ENCODE data around the gene SH3D19. TPM values are rescaled to one million over a fixed set of nuclear protein-coding genes. Genes with fewer than 3 reads are reported as not detected.

The SH3D19 gene
- polyA plus RNA-seq, 3 donors = not detected

GRCh38 chr4:151247395-151247794 is 78.0 kb downstream of the SH3D19 start:
- H3K27me3 Mint-ChIP-seq (ENCODE audit: low read depth in 3 of 3) = peaks cover 0 to 2% (median 2%) of the 10 kb centered on the region in 3 donors
- H3K27ac Mint-ChIP-seq = no peak overlapping the region
- no peaks in the 10 kb centered on the region for H3K4me1 Mint-ChIP-seq
- Histone ChIP-seq H3K27ac (ENCODE audit: low read depth in 1 of 2, low read length in 2 of 2) (no peak overlapping the region), H3K4me3 (replicated peaks in 1 of 3; ENCODE audit: low read depth in 2 of 3, low read length in 3 of 3) (no peak overlapping the region), H3K9me3 (replicated peaks in 1 of 2; ENCODE audit: control insufficient read depth in 1 of 2, insufficient read depth in 1 of 2, low read length in 2 of 2) (no peaks in the 10 kb centered on the region), H3K4me2 (replicated peaks; ENCODE audit: extremely low read depth, low read length, poor library complexity, severe bottlenecking) (no peak overlapping the region), H3K9ac (ENCODE audit: insufficient read depth, low read length, poor library complexity, severe bottlenecking) (no peak overlapping the region), H3K79me2 (ENCODE audit: insufficient read depth, low read length) (no peaks in the 10 kb centered on the region), H3K4me1 (ENCODE audit: control insufficient read depth in 1 of 2, insufficient read depth in 2 of 2, low read length in 2 of 2) (no peaks in the 10 kb centered on the region), H3K27me3 (ENCODE audit: control insufficient read depth in 2 of 2, insufficient read depth in 2 of 2, low read length in 2 of 2) (no peaks in the 10 kb centered on the region), H4K20me1 (ENCODE audit: insufficient read depth, low read length) (no peaks in the 10 kb centered on the region), H2AFZ (ENCODE audit: insufficient read depth, low read depth, low read length, poor library complexity, severe bottlenecking) (no peak overlapping the region), H3K36me3 (replicated peaks in 1 of 2; ENCODE audit: control insufficient read depth in 1 of 2, insufficient read depth in 2 of 2, low read length in 2 of 2) (no peaks in the 10 kb centered on the region)
- TF ChIP-seq CTCF (IDR thresholded peaks at IDR 0.05) = no peak
- no peak for DNase-seq
- no peaks in the 10 kb centered on the region for H3K36me3 Mint-ChIP-seq
- WGBS (ENCODE audit: insufficient coverage) = no CpG with 5 or more reads among the region's 2 CpGs
- H3K9me3 Mint-ChIP-seq = no peaks in the 10 kb centered on the region
- no peak overlapping the region for H3K4me3 Mint-ChIP-seq
- intact Hi-C loops (cut with micrococcal nuclease) = no loop called here

DNA sequence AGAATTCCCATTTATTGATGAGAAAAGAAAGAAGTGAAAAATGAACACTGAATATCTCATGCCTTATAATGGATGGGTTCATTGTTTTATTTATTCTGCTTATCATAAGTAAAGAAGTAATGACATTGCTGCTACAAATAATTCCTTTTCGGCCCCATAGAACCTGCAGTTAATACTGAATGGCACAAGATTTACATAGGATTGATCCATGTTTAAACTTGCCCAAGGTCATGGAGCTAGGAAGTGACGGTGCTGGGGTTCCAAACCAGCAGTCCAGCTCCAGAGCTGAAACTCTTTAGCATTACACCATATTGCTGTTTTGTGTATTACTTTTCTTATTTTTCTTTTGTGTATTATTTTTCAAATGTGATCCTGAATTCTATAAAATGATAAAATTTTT is 78.7 kb downstream of the SH3D19 start:
- no peaks in the 10 kb centered on the region for H3K9me3 Mint-ChIP-seq
- Histone ChIP-seq H4K20me1 (ENCODE audit: insufficient read depth, low read length) (no peaks in the 10 kb centered on the region), H2AFZ (ENCODE audit: insufficient read depth, low read depth, low read length, poor library complexity, severe bottlenecking) (no peak overlapping the region), H3K4me3 (replicated peaks in 1 of 3; ENCODE audit: low read depth in 2 of 3, low read length in 3 of 3) (no peak overlapping the region), H3K36me3 (replicated peaks in 1 of 2; ENCODE audit: control insufficient read depth in 1 of 2, insufficient read depth in 2 of 2, low read length in 2 of 2) (no peaks in the 10 kb centered on the region), H3K9me3 (replicated peaks in 1 of 2; ENCODE audit: control insufficient read depth in 1 of 2, insufficient read depth in 1 of 2, low read length in 2 of 2) (no peaks in the 10 kb centered on the region), H3K27ac (ENCODE audit: low read depth in 1 of 2, low read length in 2 of 2) (no peak overlapping the region), H3K4me1 (ENCODE audit: control insufficient read depth in 1 of 2, insufficient read depth in 2 of 2, low read length in 2 of 2) (no peaks in the 10 kb centered on the region), H3K9ac (ENCODE audit: insufficient read depth, low read length, poor library complexity, severe bottlenecking) (no peak overlapping the region), H3K27me3 (ENCODE audit: control insufficient read depth in 2 of 2, insufficient read depth in 2 of 2, low read length in 2 of 2) (no peaks in the 10 kb centered on the region), H3K4me2 (replicated peaks; ENCODE audit: extremely low read depth, low read length, poor library complexity, severe bottlenecking) (no peak overlapping the region), H3K79me2 (ENCODE audit: insufficient read depth, low read length) (no peaks in the 10 kb centered on the region)
- no peak overlapping the region for H3K4me3 Mint-ChIP-seq
- no peak for TF ChIP-seq CTCF (IDR thresholded peaks at IDR 0.05)
- WGBS (ENCODE audit: insufficient coverage) = no CpG with 5 or more reads among the region's 2 CpGs
- peaks cover 0 to 2% (median 2%) of the 10 kb centered on the region in 3 donors for H3K27me3 Mint-ChIP-seq (ENCODE audit: low read depth in 3 of 3)
- no peak for DNase-seq
- no peak overlapping the region for H3K27ac Mint-ChIP-seq
- H3K36me3 Mint-ChIP-seq = no peaks in the 10 kb centered on the region
- H3K4me1 Mint-ChIP-seq = no peaks in the 10 kb centered on the region
- intact Hi-C loops (cut with micrococcal nuclease) = no loop called here

Measured in CD14-positive monocyte (primary cell).